BE2C (cell line): ENCODE data around the gene MEN1.

Experiments
- DNase-seq: peaks from one replicate; pipeline ENCODE4 v3.0.0-alpha.2; 2020
- H3K27me3 ChIP-seq: fragments of 250-450 bp; sonication (Bioruptor Pico); 2 replicates; pipeline ENCODE4 v1.5.1; 2020; ENCODE audit warnings: mild to moderate bottlenecking
- H3K36me3 ChIP-seq: fragments of 250-450 bp; sonication (Bioruptor Pico); 2 replicates; pipeline ENCODE4 v1.5.1; 2020; ENCODE audit warnings: mild to moderate bottlenecking
- H3K4me1 ChIP-seq: fragments of 250-450 bp; sonication (Bioruptor Pico); 2 replicates; pipeline ENCODE4 v1.5.1; 2020
- H3K4me3 ChIP-seq: 2 replicates; pipeline ENCODE4 v1.5.1; 2011; ENCODE audit warnings: low read depth, low read length
- H3K9me3 ChIP-seq: fragments of 250-450 bp; sonication (Bioruptor Pico); 2 replicates; pipeline ENCODE4 v1.5.1; 2020
- CTCF ChIP-seq: IDR thresholded peaks from 2 replicates; pipeline ENCODE4 v1.5.1; 2012; ENCODE audit warnings: mild to moderate bottlenecking, low read depth, low read length

Gene MEN1

GRCh38 chr11:64788321-64789215, 21.8 kb downstream of the MEN1 start:
- Histone ChIP-seq H3K27me3 (no peaks in the 10 kb centered on the region), H3K4me1 (no peaks in the 10 kb centered on the region), H3K36me3 (no peaks in the 10 kb centered on the region), H3K9me3 (no peaks in the 10 kb centered on the region), H3K4me3 (no peak overlapping the region)
- no peak for TF ChIP-seq CTCF
- no peak for DNase-seq

GRCh38 chr11:64787526-64788320, 22.6 kb downstream of the MEN1 start:
- Histone ChIP-seq H3K9me3 (no peaks in the 10 kb centered on the region), H3K4me3 (no peak overlapping the region), H3K27me3 (no peaks in the 10 kb centered on the region), H3K4me1 (no peaks in the 10 kb centered on the region), H3K36me3 (no peaks in the 10 kb centered on the region)
- peak; percentile 79 for TF ChIP-seq CTCF
- DNase-seq = peak; percentile 60

- Histone ChIP-seq H3K27me3 (no peaks in the 10 kb centered on the region), H3K4me1 (no peaks in the 10 kb centered on the region), H3K4me3 (no peak overlapping the region), H3K36me3 (no peaks in the 10 kb centered on the region), H3K9me3 (no peaks in the 10 kb centered on the region)
- no peak for TF ChIP-seq CTCF
- DNase-seq = no peak
Observed at GRCh38 chr11:64786308-64786707, 24.0 kb downstream of the MEN1 start.

- no peaks in the 10 kb centered on the region for H3K36me3 ChIP-seq
- no peaks in the 10 kb centered on the region for H3K27me3 ChIP-seq
- H3K4me3 ChIP-seq = no peak overlapping the region
- TF ChIP-seq CTCF = no peak
- no peaks in the 10 kb centered on the region for H3K4me1 ChIP-seq
- H3K9me3 ChIP-seq = no peaks in the 10 kb centered on the region
- DNase-seq = no peak
Observed at GRCh38 chr11:64784813-64785581, 25.4 kb downstream of the MEN1 start.

- Histone ChIP-seq H3K27me3 (no peaks in the 10 kb centered on the region), H3K36me3 (peaks cover 39% of the 10 kb centered on the region), H3K4me1 (no peaks in the 10 kb centered on the region; the same call in 1 of the 2 replicates), H3K4me3 (peak within 1 kb of the TSS; percentile 87), H3K9me3 (no peaks in the 10 kb centered on the region)
- DNase-seq = peak; percentile 95
- no peak for TF ChIP-seq CTCF
Observed at GRCh38 chr11:64778473-64779298, 31.7 kb downstream of the MEN1 start, which contains the start of gene SF1. TSS of gene SF1 (minus strand) at chr11:64778542. CDS start at chr11:64778392, 150 bp downstream.
